Raji (cell line): ENCODE data around the gene SEMA6C.

Experiments
- POLR2A ChIP-seq: IDR thresholded peaks from 2 replicates; pipeline ENCODE4 v1.6.1; 2011; ENCODE audit warnings: low read depth, low read length, control low read depth; ENCODE audit not compliant: insufficient read depth

SEMA6C gene

GRCh38 chr1:151165738-151166504, 19.5 kb upstream of the SEMA6C start, which contains the start of the genes LYSMD1 and SCNM1:
Gene LYSMD1 (minus strand): TSS chr1:151165902. CDS start chr1:151165258, 644 bp downstream.
Gene SCNM1 (plus strand): TSS chr1:151166144. CDS start chr1:151166153, 9 bp downstream.
- TF ChIP-seq POLR2A, result peak; percentile 86

- TF ChIP-seq POLR2A, result no peak
Observed at GRCh38 chr1:151165281-151165737, 18.9 kb upstream of the SEMA6C start.

- no peak for TF ChIP-seq POLR2A
Observed at GRCh38 chr1:151164732-151165280, 18.4 kb upstream of the SEMA6C start.

- TF ChIP-seq POLR2A, result no peak
Observed at GRCh38 chr1:151159373-151159772, 12.9 kb upstream of the SEMA6C start.

- TF ChIP-seq POLR2A, result no peak
Observed at GRCh38 chr1:151158751-151159251, 12.4 kb upstream of the SEMA6C start.

GRCh38 chr1:151158326-151158725, 11.9 kb upstream of the SEMA6C start:
- TF ChIP-seq POLR2A, result no peak

GRCh38 chr1:151157067-151157531, 10.7 kb upstream of the SEMA6C start:
- no peak for TF ChIP-seq POLR2A

- peak; percentile 44; the same call in 1 of the 2 replicates for TF ChIP-seq POLR2A
Observed at GRCh38 chr1:151156515-151156819, 10.0 kb upstream of the SEMA6C start, which contains the start of gene TNFAIP8L2. Gene TNFAIP8L2 (plus strand): TSS chr1:151156649. CDS start chr1:151158698, 2,049 bp downstream.

GRCh38 chr1:151147665-151148064, 1.2 kb upstream of the SEMA6C start:
- no peak for TF ChIP-seq POLR2A

- TF ChIP-seq POLR2A, result no peak
Observed at GRCh38 chr1:151147132-151147503, 687 bp upstream of the SEMA6C start.

- TF ChIP-seq POLR2A, result no peak
Observed at GRCh38 chr1:151146072-151146411, 389 bp downstream of the SEMA6C start.

GRCh38 chr1:151145304-151146071, 943 bp downstream of the SEMA6C start:
- no peak for TF ChIP-seq POLR2A

- TF ChIP-seq POLR2A, result no peak
Observed at GRCh38 chr1:151144474-151145303, 1.7 kb downstream of the SEMA6C start.

GRCh38 chr1:151143986-151144385, 2.4 kb downstream of the SEMA6C start:
- no peak for TF ChIP-seq POLR2A

- TF ChIP-seq POLR2A, result no peak
Observed at GRCh38 chr1:151143057-151143435, 3.4 kb downstream of the SEMA6C start.
